HEK293 (cell line): ENCODE data around the gene DPYSL5.

ENCODE experiments used
- CTCF ChIP-seq: fragments of 450-650 bp; formaldehyde crosslinking; IDR thresholded peaks from 2 replicates; pipeline ENCODE4 v1.5.1; 2016; ENCODE audit warnings: missing biosample characterization, missing genetic modification characterization
- INSM2 ChIP-seq: fragments of 450-650 bp; formaldehyde crosslinking; IDR thresholded peaks from 2 replicates; pipeline ENCODE4 v1.5.1; 2016; ENCODE audit warnings: missing biosample characterization, missing genetic modification characterization
- ZBTB21 ChIP-seq: fragments of 450-650 bp; formaldehyde crosslinking; IDR thresholded peaks from 2 replicates; pipeline ENCODE4 v1.5.1; 2017; ENCODE audit warnings: missing biosample characterization, missing genetic modification characterization
- ZBTB26 ChIP-seq: fragments of 450-650 bp; formaldehyde crosslinking; optimal IDR thresholded peaks from 2 replicates; pipeline ENCODE3; 2016; ENCODE audit warnings: missing biosample characterization, mild to moderate bottlenecking, missing genetic modification characterization
- ZNF146 ChIP-seq: fragments of 450-650 bp; formaldehyde crosslinking; IDR thresholded peaks from 2 replicates; pipeline ENCODE4 v1.5.1; 2016; ENCODE audit warnings: missing biosample characterization, missing genetic modification characterization

GRCh38 chr2:26822877-26823276, 25.1 kb upstream of the DPYSL5 start:
- TF ChIP-seq ZBTB21 (tag by site-specific recombination) (no peak), CTCF (tag by site-specific recombination) (no peak), ZBTB26 (tag by site-specific recombination) (no peak), ZNF146 (tag by site-specific recombination) (no peak), INSM2 (tag by site-specific recombination) (no peak)
